ENCODE measurements around the gene LURAP1L. TPM values are rescaled to one million over a fixed set of nuclear protein-coding genes. Genes with fewer than 3 reads are reported as not detected.

LURAP1L gene
- total and polyA plus RNA-seq, 2 donors, result 24.9 to 34.5 TPM

DNA sequence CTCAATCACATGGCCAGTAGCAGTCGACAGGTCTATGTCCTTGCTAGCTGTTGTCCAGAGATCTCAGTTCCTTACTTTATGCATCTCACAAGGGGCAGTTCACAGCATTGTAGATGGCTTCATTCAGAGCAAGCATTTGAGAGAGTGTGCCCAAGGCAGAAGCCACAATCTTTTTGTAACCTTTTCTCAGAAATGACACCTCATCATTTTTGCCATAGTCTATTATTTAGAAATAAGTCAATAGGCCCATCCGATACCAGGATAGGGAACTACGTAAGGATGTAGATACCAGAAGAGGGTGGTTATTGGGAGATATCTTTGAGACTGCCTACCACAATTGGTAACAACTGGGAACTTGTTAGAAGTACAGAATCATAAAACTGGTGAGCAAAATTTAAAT lies 37.1 kb downstream of the LURAP1L start:
- Histone ChIP-seq H3K27ac (ENCODE audit: low read depth) (no peak overlapping the region), H3K4me1 (ENCODE audit: insufficient read depth) (no peaks in the 10 kb centered on the region), H3K36me3 (ENCODE audit: insufficient read depth) (no peaks in the 10 kb centered on the region), H3K4me3 (ENCODE audit: low read depth, low read length) (no peak overlapping the region)
- WGBS, result 93% methylated on average over 3 of the region's 3 CpGs
- no peak for DNase-seq (ENCODE audit: extremely low spot score)

DNA sequence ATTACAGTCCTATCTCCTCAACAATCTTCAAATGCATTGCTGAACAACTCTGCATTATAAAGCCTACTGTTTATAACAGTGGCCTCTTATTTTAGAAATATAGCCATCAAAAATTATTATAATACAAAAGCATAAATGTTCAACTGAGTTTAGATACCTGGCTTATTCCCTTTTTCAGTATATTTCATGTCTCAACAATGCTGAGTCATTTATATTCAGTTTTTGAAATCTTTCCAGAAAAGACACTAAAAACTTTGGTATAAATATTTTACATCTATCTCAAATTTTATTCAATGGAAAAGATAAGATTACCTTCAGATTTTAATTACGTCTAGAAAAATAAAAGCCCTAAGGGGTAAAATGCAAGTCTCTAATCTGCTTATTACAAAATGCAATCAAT lies 37.9 kb downstream of the LURAP1L start:
- 22% methylated on average over 1 of the region's 1 CpG for WGBS
- no peaks in the 10 kb centered on the region for H3K36me3 ChIP-seq (ENCODE audit: insufficient read depth)
- DNase-seq (ENCODE audit: extremely low spot score), result no peak
- H3K27ac ChIP-seq (ENCODE audit: low read depth), result no peak overlapping the region
- H3K4me1 ChIP-seq (ENCODE audit: insufficient read depth), result no peaks in the 10 kb centered on the region
- H3K4me3 ChIP-seq (ENCODE audit: low read depth, low read length), result no peak overlapping the region

GRCh38 chr9:12813533-12813932 lies 38.7 kb downstream of the LURAP1L start:
- Histone ChIP-seq H3K27ac (ENCODE audit: low read depth) (no peak overlapping the region), H3K36me3 (ENCODE audit: insufficient read depth) (no peaks in the 10 kb centered on the region), H3K4me1 (ENCODE audit: insufficient read depth) (no peaks in the 10 kb centered on the region), H3K4me3 (ENCODE audit: low read depth, low read length) (no peak overlapping the region)
- no peak for DNase-seq (ENCODE audit: extremely low spot score)
- 88% methylated on average over 1 of the region's 1 CpG for WGBS

DNA sequence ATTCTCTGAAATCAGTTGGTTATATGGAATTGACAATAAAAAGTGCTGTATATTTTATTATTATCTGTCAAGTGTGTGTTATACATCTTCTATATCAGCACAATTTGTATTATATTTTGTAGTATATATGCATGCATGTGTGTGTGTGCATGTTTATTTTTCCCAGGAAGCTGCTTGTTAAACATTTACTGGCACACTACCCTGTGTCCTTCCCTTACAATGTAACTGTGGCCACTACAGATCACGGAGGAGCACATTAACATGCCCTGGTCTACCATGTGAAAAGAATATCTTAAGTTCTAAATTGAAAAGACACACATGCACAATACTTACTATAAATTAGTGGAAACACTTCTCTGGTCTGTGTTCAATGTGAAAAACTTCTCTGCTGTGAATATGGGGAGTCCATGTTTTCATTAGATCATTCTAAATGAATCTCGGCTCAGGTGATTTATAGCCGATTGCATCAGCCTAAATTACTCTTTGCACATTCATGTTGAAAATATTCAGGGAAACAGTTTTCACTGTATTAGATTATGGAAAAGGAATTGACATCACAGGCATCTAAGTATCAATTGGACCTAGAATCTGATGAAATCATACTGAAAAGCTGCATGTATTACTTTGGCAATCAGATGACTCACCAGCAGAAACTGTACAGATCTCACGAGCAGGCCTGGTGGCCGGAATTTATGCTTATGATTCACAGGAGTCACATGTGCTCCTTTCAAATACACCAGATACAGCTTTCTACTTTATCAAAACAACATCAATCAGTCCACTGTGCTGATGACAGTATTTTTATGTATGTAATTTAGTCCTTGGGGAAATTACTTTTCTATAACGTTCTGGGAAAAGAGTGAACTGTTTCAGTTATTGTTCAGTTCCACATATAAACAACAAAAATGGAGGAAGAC lies 39.4 kb downstream of the LURAP1L start:
- Histone ChIP-seq H3K4me3 (ENCODE audit: low read depth, low read length) (no peak overlapping the region), H3K36me3 (ENCODE audit: insufficient read depth) (no peaks in the 10 kb centered on the region), H3K27ac (ENCODE audit: low read depth) (peak overlapping the region; percentile 16), H3K4me1 (ENCODE audit: insufficient read depth) (no peaks in the 10 kb centered on the region)
- WGBS, result 14% methylated on average over 6 of the region's 6 CpGs
- peak; percentile 86 for DNase-seq (ENCODE audit: extremely low spot score)

- Histone ChIP-seq H3K36me3 (ENCODE audit: insufficient read depth) (no peaks in the 10 kb centered on the region), H3K4me1 (ENCODE audit: insufficient read depth) (no peaks in the 10 kb centered on the region), H3K4me3 (ENCODE audit: low read depth, low read length) (no peak overlapping the region), H3K27ac (ENCODE audit: low read depth) (no peak overlapping the region)
- DNase-seq (ENCODE audit: extremely low spot score), result no peak
Measured at GRCh38 chr9:12814877-12815237, 40.0 kb downstream of the LURAP1L start.

DNA sequence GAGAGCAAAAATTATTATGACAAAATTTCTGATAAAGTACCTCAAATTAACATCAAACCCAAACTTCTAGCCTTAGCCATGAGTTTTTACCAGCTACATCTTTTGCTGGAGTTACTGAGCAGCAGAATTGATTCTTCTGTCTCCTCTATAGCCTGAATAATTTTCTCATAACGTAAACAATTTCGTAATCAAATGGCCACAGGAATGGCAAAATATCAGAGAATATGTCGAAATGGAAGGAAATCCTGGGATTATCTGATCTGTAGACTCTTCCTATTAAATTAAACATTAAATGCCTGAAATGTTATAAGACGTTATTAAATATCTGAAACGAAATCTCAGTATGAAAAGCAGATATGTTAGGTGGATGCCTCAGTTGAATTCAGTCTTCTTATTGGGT lies 41.1 kb downstream of the LURAP1L start:
- 59% methylated on average over 5 of the region's 5 CpGs for WGBS
- Histone ChIP-seq H3K4me1 (ENCODE audit: insufficient read depth) (no peaks in the 10 kb centered on the region), H3K4me3 (ENCODE audit: low read depth, low read length) (no peak overlapping the region), H3K36me3 (ENCODE audit: insufficient read depth) (no peaks in the 10 kb centered on the region), H3K27ac (ENCODE audit: low read depth) (no peak overlapping the region)
- DNase-seq (ENCODE audit: extremely low spot score), result no peak

GRCh38 chr9:12816656-12817101 lies 41.9 kb downstream of the LURAP1L start:
- no peak overlapping the region for H3K27ac ChIP-seq (ENCODE audit: low read depth)

GRCh38 chr9:12817702-12818101 lies 42.9 kb downstream of the LURAP1L start:
- H3K36me3 ChIP-seq (ENCODE audit: insufficient read depth), result no peaks in the 10 kb centered on the region
- WGBS, result 69% methylated on average over 9 of the region's 9 CpGs
- no peak overlapping the region for H3K4me3 ChIP-seq (ENCODE audit: low read depth, low read length)
- H3K27ac ChIP-seq (ENCODE audit: low read depth), result no peak overlapping the region
- no peak for DNase-seq (ENCODE audit: extremely low spot score)
- H3K4me1 ChIP-seq (ENCODE audit: insufficient read depth), result no peaks in the 10 kb centered on the region

More at GRCh38 chr9:12816656-12817101, 41.9 kb downstream of the LURAP1L start:
- Histone ChIP-seq H3K36me3 (ENCODE audit: insufficient read depth) (no peaks in the 10 kb centered on the region), H3K4me3 (ENCODE audit: low read depth, low read length) (no peak overlapping the region), H3K4me1 (ENCODE audit: insufficient read depth) (no peaks in the 10 kb centered on the region)
- 94% methylated on average over 3 of the region's 3 CpGs for WGBS
- no peak for DNase-seq (ENCODE audit: extremely low spot score)

GRCh38 chr9:12818431-12819000 lies 43.7 kb downstream of the LURAP1L start:
- H3K27ac ChIP-seq (ENCODE audit: low read depth), result no peak overlapping the region
- DNase-seq (ENCODE audit: extremely low spot score), result no peak
- H3K36me3 ChIP-seq (ENCODE audit: insufficient read depth), result no peaks in the 10 kb centered on the region
- H3K4me3 ChIP-seq (ENCODE audit: low read depth, low read length), result no peak overlapping the region
- 28% methylated on average over 3 of the region's 3 CpGs for WGBS
- no peaks in the 10 kb centered on the region for H3K4me1 ChIP-seq (ENCODE audit: insufficient read depth)

DNA sequence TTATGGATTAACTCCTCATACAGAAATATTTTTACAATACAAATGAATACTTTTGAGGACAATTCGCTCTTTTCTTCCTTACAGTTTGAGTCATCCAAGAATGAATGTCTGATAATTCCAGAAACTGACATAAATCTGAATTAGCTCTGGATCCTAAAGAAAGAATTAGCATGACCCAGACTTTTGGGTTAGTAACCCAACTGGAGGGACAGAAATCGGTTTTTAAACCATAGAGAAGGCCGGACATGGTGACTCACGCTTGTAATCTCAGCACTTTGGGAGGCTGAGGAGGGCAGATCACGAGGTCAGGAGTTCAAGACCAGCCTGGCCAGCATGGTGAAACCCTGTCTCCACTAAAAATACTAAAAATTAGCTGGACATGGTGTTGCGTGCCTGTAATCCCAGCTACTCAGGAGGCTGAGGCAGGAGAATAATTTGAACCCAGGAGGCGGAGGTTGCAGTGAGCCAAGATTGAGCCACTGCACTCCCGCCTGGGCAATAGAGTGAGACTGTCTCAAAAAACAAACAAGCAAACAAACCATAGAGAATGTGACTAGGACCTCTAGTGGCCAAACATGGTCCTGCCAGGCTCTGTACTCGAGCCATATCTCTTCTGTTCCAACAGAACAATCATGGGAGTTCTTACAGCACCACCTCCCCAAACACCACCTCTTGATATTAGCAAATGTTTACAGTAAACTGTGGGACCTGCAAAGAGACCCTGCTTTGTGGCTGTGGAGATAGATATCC lies 44.8 kb downstream of the LURAP1L start:
- Histone ChIP-seq H3K4me1 (ENCODE audit: insufficient read depth) (no peaks in the 10 kb centered on the region), H3K4me3 (ENCODE audit: low read depth, low read length) (no peak overlapping the region), H3K36me3 (ENCODE audit: insufficient read depth) (no peaks in the 10 kb centered on the region), H3K27ac (ENCODE audit: low read depth) (no peak overlapping the region)
- WGBS, result 87% methylated on average over 9 of the region's 9 CpGs
- DNase-seq (ENCODE audit: extremely low spot score), result no peak

GRCh38 chr9:12822111-12822510 lies 47.3 kb downstream of the LURAP1L start:
- Histone ChIP-seq H3K27ac (ENCODE audit: low read depth) (no peak overlapping the region), H3K4me1 (ENCODE audit: insufficient read depth) (no peaks in the 10 kb centered on the region), H3K36me3 (ENCODE audit: insufficient read depth) (no peaks in the 10 kb centered on the region), H3K4me3 (ENCODE audit: low read depth, low read length) (no peak overlapping the region)
- no peak for DNase-seq (ENCODE audit: extremely low spot score)
- WGBS, result 92% methylated on average over 2 of the region's 2 CpGs

- Histone ChIP-seq H3K4me1 (ENCODE audit: insufficient read depth) (no peaks in the 10 kb centered on the region), H3K4me3 (ENCODE audit: low read depth, low read length) (no peak overlapping the region), H3K36me3 (ENCODE audit: insufficient read depth) (no peaks in the 10 kb centered on the region), H3K27ac (ENCODE audit: low read depth) (no peak overlapping the region)
- WGBS, result 29% methylated on average over 3 of the region's 3 CpGs
- DNase-seq (ENCODE audit: extremely low spot score), result no peak
Measured at GRCh38 chr9:12826924-12827565, 52.2 kb downstream of the LURAP1L start.

- DNase-seq (ENCODE audit: extremely low spot score), result no peak
- Histone ChIP-seq H3K4me1 (ENCODE audit: insufficient read depth) (no peaks in the 10 kb centered on the region), H3K27ac (ENCODE audit: low read depth) (no peak overlapping the region), H3K4me3 (ENCODE audit: low read depth, low read length) (no peak overlapping the region), H3K36me3 (ENCODE audit: insufficient read depth) (no peaks in the 10 kb centered on the region)
- 92% methylated on average over 1 of the region's 1 CpG for WGBS
Measured at GRCh38 chr9:12833701-12834100, 58.9 kb downstream of the LURAP1L start.

Measured in urinary bladder (tissue), 4 donors.